ENCODE results near the gene ARAP1. TPM values are rescaled to one million over a fixed set of nuclear protein-coding genes. Genes with fewer than 3 reads are reported as not detected.

ARAP1 gene
- total and polyA plus RNA-seq, 10 donors, result 76.7 to 365 (median 270) TPM

DNA sequence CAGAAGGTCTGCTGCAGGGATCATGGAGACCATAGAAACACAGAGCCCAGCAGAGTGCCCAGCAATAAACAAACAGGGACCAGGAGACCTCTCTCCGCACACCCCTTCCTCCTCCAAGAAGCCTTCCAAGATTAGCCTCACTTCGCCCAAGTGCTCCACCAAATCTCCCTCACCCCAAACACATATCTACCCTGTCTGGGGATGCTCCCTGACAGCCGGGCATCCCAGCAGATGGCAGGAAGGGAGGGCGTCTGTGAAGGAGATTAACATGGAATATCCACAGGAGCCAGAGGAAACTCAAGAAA, 26.5 kb downstream of the ARAP1 start:
- H3K4me3 ChIP-seq, result no peak overlapping the region
- TF ChIP-seq, protein P1, sequence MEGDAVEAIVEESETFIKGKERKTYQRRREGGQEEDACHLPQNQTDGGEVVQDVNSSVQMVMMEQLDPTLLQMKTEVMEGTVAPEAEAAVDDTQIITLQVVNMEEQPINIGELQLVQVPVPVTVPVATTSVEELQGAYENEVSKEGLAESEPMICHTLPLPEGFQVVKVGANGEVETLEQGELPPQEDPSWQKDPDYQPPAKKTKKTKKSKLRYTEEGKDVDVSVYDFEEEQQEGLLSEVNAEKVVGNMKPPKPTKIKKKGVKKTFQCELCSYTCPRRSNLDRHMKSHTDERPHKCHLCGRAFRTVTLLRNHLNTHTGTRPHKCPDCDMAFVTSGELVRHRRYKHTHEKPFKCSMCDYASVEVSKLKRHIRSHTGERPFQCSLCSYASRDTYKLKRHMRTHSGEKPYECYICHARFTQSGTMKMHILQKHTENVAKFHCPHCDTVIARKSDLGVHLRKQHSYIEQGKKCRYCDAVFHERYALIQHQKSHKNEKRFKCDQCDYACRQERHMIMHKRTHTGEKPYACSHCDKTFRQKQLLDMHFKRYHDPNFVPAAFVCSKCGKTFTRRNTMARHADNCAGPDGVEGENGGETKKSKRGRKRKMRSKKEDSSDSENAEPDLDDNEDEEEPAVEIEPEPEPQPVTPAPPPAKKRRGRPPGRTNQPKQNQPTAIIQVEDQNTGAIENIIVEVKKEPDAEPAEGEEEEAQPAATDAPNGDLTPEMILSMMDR (IDR thresholded peaks at IDR 0.05 in 8 of 11, conservative IDR thresholded peaks at IDR 0.05 in 3 of 11), result no peak
- TF ChIP-seq POLR2A (IDR thresholded peaks at IDR 0.05), result no peak
- no peak for TF ChIP-seq POLR2AphosphoS5 (IDR thresholded peaks at IDR 0.05)
- WGBS, 5 donors, result 83 to 97% (median 91%) methylated on average over 4 of the region's 4 CpGs
- DNase-seq, result no peak
- no peaks in the 10 kb centered on the region for H3K27me3 ChIP-seq (replicated peaks in 1 of 7)
- H3K4me1 ChIP-seq, result peaks cover 27 to 100% (median 72%) of the 10 kb centered on the region in 6 donors
- peak overlapping the region in 7 of 8 donors; percentile 41 to 97 (median 67) for H3K27ac ChIP-seq
- H3K36me3 ChIP-seq, result peaks cover 0 to 83% (median 19%) of the 10 kb centered on the region in 6 donors
- H3K9me3 ChIP-seq, result no peaks in the 10 kb centered on the region
- intact Hi-C loops (cut with DNase I; ENCODE audit: low total_unique reads), result loop anchor here (5.0 to 10.0 kb wide), 2 partner anchors 67 to 449 kb away; partner anchors contain the start of gene STARD10

- DNase-seq, result peak; percentile 85
- Histone ChIP-seq H3K27me3 (replicated peaks in 1 of 7) (no peaks in the 10 kb centered on the region), H3K9me3 (no peaks in the 10 kb centered on the region), H3K4me1 (peaks cover 32 to 100% (median 72%) of the 10 kb centered on the region in 6 donors), H3K36me3 (peaks cover 0 to 81% (median 17%) of the 10 kb centered on the region in 6 donors), H3K27ac (peak overlapping the region in 7 of 8 donors; percentile 41 to 97 (median 67)), H3K4me3 (peak overlapping the region in 1 of 8 donors; percentile 24)
- intact Hi-C loops (cut with DNase I; ENCODE audit: low total_unique reads), result loop anchor here (5.0 to 10.0 kb wide), 2 partner anchors 67 to 450 kb away; partner anchors contain the start of gene STARD10
- no peak for TF ChIP-seq POLR2A (IDR thresholded peaks at IDR 0.05)
- TF ChIP-seq, protein P1 (IDR thresholded peaks at IDR 0.05 in 8 of 11, conservative IDR thresholded peaks at IDR 0.05 in 3 of 11), result peak; percentile 83 to 98 (median 93)
- TF ChIP-seq POLR2AphosphoS5 (IDR thresholded peaks at IDR 0.05), result peak in 2 of 3 donors; percentile 13 to 70
- 48 to 55% (median 51%) methylated on average over 9 of the region's 9 CpGs for WGBS, 5 donors
Measured at GRCh38 chr11:72724851-72725723, 27.1 kb downstream of the ARAP1 start.

GRCh38 chr11:72724021-72724551, 28.1 kb downstream of the ARAP1 start:
- WGBS, 5 donors, result 87 to 94% (median 93%) methylated on average over 4 to 5 of the region's 5 CpGs
- Histone ChIP-seq H3K27me3 (replicated peaks in 1 of 7) (no peaks in the 10 kb centered on the region), H3K4me3 (no peak overlapping the region), H3K9me3 (no peaks in the 10 kb centered on the region), H3K27ac (peak overlapping the region in 4 of 8 donors; percentile 65 to 97 (median 92)), H3K36me3 (peaks cover 0 to 82% (median 19%) of the 10 kb centered on the region in 6 donors), H3K4me1 (peaks cover 42 to 100% (median 73%) of the 10 kb centered on the region in 6 donors)
- DNase-seq, result no peak
- intact Hi-C loops (cut with DNase I; ENCODE audit: low total_unique reads), result loop anchor here (10.0 kb wide), 1 partner anchor 451 kb away; no protein-coding TSS in a partner anchor
- no peak for TF ChIP-seq POLR2AphosphoS5 (IDR thresholded peaks at IDR 0.05)
- TF ChIP-seq POLR2A (IDR thresholded peaks at IDR 0.05), result no peak
- TF ChIP-seq, protein P1 (IDR thresholded peaks at IDR 0.05 in 8 of 11, conservative IDR thresholded peaks at IDR 0.05 in 3 of 11), result no peak

All from spleen (tissue), 11 donors.